Measurements from ENCODE around the gene IPO8.

DNA sequence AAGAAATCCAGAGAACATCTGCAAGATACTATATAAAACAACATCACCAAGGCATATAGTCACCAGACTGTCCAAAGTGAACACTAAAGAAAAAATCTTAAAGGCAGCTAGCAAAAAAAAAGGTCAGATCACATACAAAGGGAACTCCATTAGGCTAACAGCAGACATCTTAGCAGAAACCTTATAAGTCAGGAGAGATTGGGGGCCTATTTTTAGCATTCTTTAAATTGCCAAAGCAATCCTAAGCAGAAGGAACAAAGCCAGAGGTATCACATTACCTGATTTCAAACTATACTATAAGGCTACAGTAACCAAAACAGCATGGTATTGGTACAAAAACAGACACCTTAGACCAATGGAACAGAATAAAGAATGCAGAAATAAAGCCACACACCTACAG lies 92.5 kb downstream of the IPO8 start:
- no peak for TF ChIP-seq TAF1 (IDR thresholded peaks at IDR 0.05; ENCODE audit: low read depth)
- TF ChIP-seq, protein P1, sequence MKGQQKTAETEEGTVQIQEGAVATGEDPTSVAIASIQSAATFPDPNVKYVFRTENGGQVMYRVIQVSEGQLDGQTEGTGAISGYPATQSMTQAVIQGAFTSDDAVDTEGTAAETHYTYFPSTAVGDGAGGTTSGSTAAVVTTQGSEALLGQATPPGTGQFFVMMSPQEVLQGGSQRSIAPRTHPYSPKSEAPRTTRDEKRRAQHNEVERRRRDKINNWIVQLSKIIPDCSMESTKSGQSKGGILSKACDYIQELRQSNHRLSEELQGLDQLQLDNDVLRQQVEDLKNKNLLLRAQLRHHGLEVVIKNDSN (IDR thresholded peaks at IDR 0.05), result no peak
- TF ChIP-seq MAX (IDR thresholded peaks at IDR 0.05), result no peak
- TF ChIP-seq RAD21 (IDR thresholded peaks at IDR 0.05; ENCODE audit: low read depth), result no peak
- TF ChIP-seq EP300 (IDR thresholded peaks at IDR 0.05; ENCODE audit: borderline replicate concordance), result no peak
